ENCODE results near the gene GTF2A1L.

GRCh38 chr2:48721158-48721557 lies 103.5 kb downstream of the GTF2A1L start:
- TF ChIP-seq CTCF (conservative IDR thresholded peaks at IDR 0.05; ENCODE audit: low read length): no peak
- TF ChIP-seq EZH2phosphoT487 (IDR thresholded peaks at IDR 0.05; ENCODE audit: borderline replicate concordance, low read depth, low read length): no peak
